IMR-90 (cell line): Measurements from ENCODE around the gene AHCTF1. TPM values are rescaled to one million over a fixed set of nuclear protein-coding genes. Genes with fewer than 3 reads are reported as not detected.

Source experiments
- ATAC-seq: fragments of 200-7000 bp; cut with Tn5 transposase; 2 replicates; pipeline ENCODE4 v1.9.1; 2020; ENCODE audit warnings: low read depth, mild to moderate bottlenecking, moderate library complexity
- BruUV-seq: library from RNA; stranded (reverse); fragments of 400-500 nt; replicated peaks from 2 replicates; lab custom pipeline; 2021; lab: Mats Ljungman, UMichigan
- CTCF ChIA-PET: fragments of 300-600 bp; formaldehyde crosslinking; extraction: SDS; loops from one replicate; lab custom pipeline; 2021; ENCODE audit warnings: antibody characterized with exemption; lab: Yijun Ruan, JAX
- POLR2A ChIA-PET: fragments of 300-600 bp; sonication (Branson Sonifier 250); formaldehyde crosslinking; loops from one replicate; lab custom pipeline; 2022; ENCODE audit warnings: antibody characterized with exemption; ENCODE audit not compliant: unreplicated experiment; lab: Charles Lee
- DNase-seq: peaks from one replicate; pipeline ENCODE4 v3.0.0; 2013
- H2AFZ ChIP-seq: replicated peaks from 2 replicates; pipeline ENCODE3; 2013; ENCODE audit warnings: low read length, mild to moderate bottlenecking; ENCODE audit not compliant: poor library complexity
- H2AK5ac ChIP-seq: 2 replicates; pipeline ENCODE4 v1.6.1; 2013; ENCODE audit warnings: low read depth, low read length, inconsistent platforms
- H2AK9ac ChIP-seq: replicated peaks from 2 replicates; pipeline ENCODE3; 2013; ENCODE audit warnings: mild to moderate bottlenecking, low read depth, low read length, moderate library complexity; ENCODE audit not compliant: poor library complexity
- H2BK120ac ChIP-seq: 2 replicates; pipeline ENCODE4 v1.6.1; 2013; ENCODE audit warnings: low read depth, low read length, inconsistent platforms
- H2BK15ac ChIP-seq: 3 replicates; pipeline ENCODE4 v1.6.1; 2013; ENCODE audit warnings: low read depth, low read length, inconsistent platforms
- H2BK20ac ChIP-seq: 2 replicates; pipeline ENCODE4 v1.6.1; 2013; ENCODE audit warnings: low read depth, mild to moderate bottlenecking, inconsistent platforms, low read length, moderate library complexity
- H2BK5ac ChIP-seq: 2 replicates; pipeline ENCODE4 v1.6.1; 2013; ENCODE audit warnings: mild to moderate bottlenecking, low read depth, low read length, inconsistent platforms; ENCODE audit not compliant: poor library complexity, severe bottlenecking
- H3K14ac ChIP-seq: replicated peaks from 2 replicates; pipeline ENCODE4 v1.6.1; 2013; ENCODE audit warnings: low read depth, low read length, inconsistent platforms
- H3K18ac ChIP-seq: 2 replicates; pipeline ENCODE4 v1.6.1; 2013; ENCODE audit warnings: low read depth, low read length, control low read depth
- H3K23ac ChIP-seq: 2 replicates; pipeline ENCODE4 v1.6.1; 2013; ENCODE audit warnings: low read depth, low read length, inconsistent platforms
- H3K27ac ChIP-seq: 2 replicates; pipeline ENCODE4 v1.5.1; 2013; ENCODE audit warnings: mild to moderate bottlenecking, control low read depth, low read length; ENCODE audit not compliant: insufficient read depth
- H3K27me3 ChIP-seq: 2 replicates; pipeline ENCODE4 v1.6.1; 2013; ENCODE audit warnings: low read length; ENCODE audit not compliant: control insufficient read depth, insufficient read depth
- H3K36me3 ChIP-seq: 2 replicates; pipeline ENCODE4 v1.6.1; 2013; ENCODE audit warnings: low read length, mixed read lengths; ENCODE audit not compliant: control insufficient read depth, insufficient read depth
- H3K4ac ChIP-seq: 2 replicates; pipeline ENCODE4 v1.6.1; 2013; ENCODE audit warnings: low read depth, low read length, inconsistent platforms
- H3K4me1 ChIP-seq: 2 replicates; pipeline ENCODE4 v1.6.1; 2013; ENCODE audit warnings: low read length, mixed read lengths; ENCODE audit not compliant: control insufficient read depth, insufficient read depth
- H3K4me2 ChIP-seq: 2 replicates; pipeline ENCODE4 v1.6.1; 2013; ENCODE audit warnings: low read depth, mild to moderate bottlenecking, control low read depth, low read length, moderate library complexity
- H3K4me3 ChIP-seq: 2 replicates; pipeline ENCODE4 v1.5.1; 2013; ENCODE audit warnings: low read depth, mild to moderate bottlenecking, control low read depth, low read length, moderate library complexity; ENCODE audit not compliant: insufficient read depth
- H3K56ac ChIP-seq: 2 replicates; pipeline ENCODE4 v1.6.1; 2013; ENCODE audit warnings: low read length, inconsistent platforms; ENCODE audit not compliant: insufficient read depth; ENCODE audit errors: extremely low read depth
- H3K79me1 ChIP-seq, 2 experiments: 2 replicates each; pipeline ENCODE4 v1.6.1; 2013; ENCODE audit warnings: low read length in 2 of 2, inconsistent platforms in 1 of 2, low read depth in 1 of 2
- H3K9ac ChIP-seq: 2 replicates; pipeline ENCODE4 v1.6.1; 2013; ENCODE audit warnings: low read depth, low read length, control low read depth
- H3K9me1 ChIP-seq: 2 replicates; pipeline ENCODE4 v1.6.1; 2013; ENCODE audit warnings: low read length, inconsistent platforms; ENCODE audit not compliant: insufficient read depth
- H3K9me3 ChIP-seq: 2 replicates; pipeline ENCODE4 v1.6.1; 2013; ENCODE audit warnings: low read length; ENCODE audit not compliant: control insufficient read depth, insufficient read depth
- H4K20me1 ChIP-seq: 2 replicates; pipeline ENCODE4 v1.6.1; 2013; ENCODE audit warnings: low read length, inconsistent platforms; ENCODE audit not compliant: insufficient read depth
- H4K5ac ChIP-seq: 2 replicates; pipeline ENCODE4 v1.6.1; 2013; ENCODE audit warnings: mild to moderate bottlenecking, low read depth, low read length, control low read depth
- H4K8ac ChIP-seq, 2 experiments: 2 replicates each; pipeline ENCODE4 v1.6.1; 2013; ENCODE audit warnings: low read depth in 2 of 2, low read length in 2 of 2, control low read depth in 1 of 2, inconsistent platforms in 1 of 2
- H4K91ac ChIP-seq: 2 replicates; pipeline ENCODE4 v1.6.1; 2013; ENCODE audit warnings: low read depth, low read length, inconsistent platforms; ENCODE audit not compliant: insufficient read depth
- MAZ ChIP-seq: IDR thresholded peaks from 2 replicates; pipeline ENCODE4 v1.6.1; 2012; ENCODE audit warnings: low read depth, mild to moderate bottlenecking, low read length, improper control_type of control experiment, moderate library complexity, borderline replicate concordance
- WGBS, 2 experiments: methylation state at CpG; one replicate each; pipeline versions ENCODE4 v1.1.5 to v1.1.7; 2013; ENCODE audit warnings: missing lambda C conversion rate in 2 of 2; ENCODE audit not compliant: insufficient read length in 1 of 2; ENCODE audit errors: extremely low coverage in 2 of 2; 5-methylcytosine and 5-hydroxymethylcytosine counted together
- dilution Hi-C: fragments of 300-500 bp; cut with HindIII; formaldehyde crosslinking; loops from one replicate; pipeline ENCODE4 v1.14.3; 2018; ENCODE audit warnings: low sequenced_read_pairs; ENCODE audit not compliant: unreplicated experiment
- in situ Hi-C: fragments of 300-500 bp; cut with MboI; formaldehyde crosslinking; loops from 3 replicates; pipeline ENCODE4 v1.14.3; 2019; ENCODE audit warnings: low sequenced_read_pairs, inconsistent platforms, mixed read lengths
- intact Hi-C: fragments of 100-400 bp; cut with micrococcal nuclease; formaldehyde crosslinking; loops from 2 replicates; pipeline ENCODE4 v1.10.0; 2022
- polyA plus RNA-seq, 3 experiments: library from polyadenylated mRNA; depleted of rRNA; stranded (reverse); fragments of >200 nt; gene quantifications; 2 replicates each; pipeline ENCODE4 v1.2.3, GENCODE V29; 2012; ENCODE audit warnings: low replicate concordance in 1 of 3
- total RNA-seq: library from RNA; depleted of rRNA; stranded (reverse); fragments of >200 nt; gene quantifications from 2 replicates; pipeline ENCODE4 v1.2.3, GENCODE V29; 2012

The AHCTF1 gene
- total and polyA plus RNA-seq, 2 of the 4 experiments (the other 2 are of a cell fraction): 8.9 to 29.0 TPM

GRCh38 chr1:246860401-246860800, 71.3 kb downstream of the AHCTF1 start:
- ATAC-seq: no peak
- Histone ChIP-seq H4K8ac (no peak overlapping the region), H4K91ac (no peak overlapping the region), H3K36me3 (peaks cover 32% of the 10 kb centered on the region), H2AK5ac (no peak overlapping the region), H3K4me2 (no peak overlapping the region), H2BK20ac (no peak overlapping the region), H3K23ac (no peak overlapping the region), H2BK15ac (no peak overlapping the region), H3K9me1 (no peaks in the 10 kb centered on the region), H3K27ac (no peak overlapping the region), H3K4me3 (no peak overlapping the region), H3K79me1 (peaks cover 2 to 6% of the 10 kb centered on the region in 2 experiments; a peak in 3 of 4 replicates), H3K18ac (no peak overlapping the region), H3K4ac (no peak overlapping the region), H2AFZ (no peak overlapping the region), H3K56ac (no peak overlapping the region), H2BK5ac (no peak overlapping the region), H2AK9ac (no peak overlapping the region), H3K14ac (no peak overlapping the region), H4K20me1 (no peaks in the 10 kb centered on the region), H3K9ac (no peak overlapping the region), H3K27me3 (no peaks in the 10 kb centered on the region), H4K5ac (no peak overlapping the region), H3K9me3 (no peaks in the 10 kb centered on the region), H2BK120ac (no peak overlapping the region), H3K4me1 (no peaks in the 10 kb centered on the region)
- in situ Hi-C loops: no loop called here
- TF ChIP-seq MAZ: no peak
- POLR2A ChIA-PET: no interaction called here
- intact Hi-C loops: no loop called here
- CTCF ChIA-PET: no interaction called here
- DNase-seq: peak; percentile 19
- dilution Hi-C loops: no loop called here
- no TSS peak for BruUV-seq
- WGBS, 2 experiments: no CpG with 5 or more reads among the region's 4 CpGs
